HG02763 (cell line): Measurements from ENCODE around the gene TCEANC.
A peak's percentile ranks its signal among the peaks of the same experiment; 100 is the strongest.
"Not testable (repeated sequence)": the region's sequence is repeated elsewhere in the genome, so short reads cannot be mapped to it uniquely, and the experiment has no call there.

Experiments
- ATAC-seq: cut with Tn5 transposase; IDR thresholded peaks from one replicate; pipeline ENCODE4 v1.9.1; 2021; ENCODE audit warnings: mild to moderate bottlenecking, moderate library complexity; ENCODE audit not compliant: unreplicated experiment

The TCEANC gene

GRCh38 chrX:13654116-13654515 lies 1.2 kb downstream of the TCEANC start:
- ATAC-seq: no peak

- ATAC-seq: no peak
Measured at GRCh38 chrX:13655674-13656073, 2.7 kb downstream of the TCEANC start.

- no peak for ATAC-seq
Measured at GRCh38 chrX:13658602-13659001, 5.7 kb downstream of the TCEANC start.

GRCh38 chrX:13659063-13659462 lies 6.1 kb downstream of the TCEANC start:
- no peak for ATAC-seq

- no peak for ATAC-seq
Measured at GRCh38 chrX:13661735-13662288, 8.9 kb downstream of the TCEANC start.

- ATAC-seq: no peak
Measured at GRCh38 chrX:13662355-13662791, 9.4 kb downstream of the TCEANC start.

GRCh38 chrX:13664020-13664419 lies 11.1 kb downstream of the TCEANC start:
- no peak for ATAC-seq

GRCh38 chrX:13666836-13667235 lies 13.9 kb downstream of the TCEANC start:
- no peak for ATAC-seq

- ATAC-seq: no peak
Measured at GRCh38 chrX:13667919-13668318, 15.0 kb downstream of the TCEANC start.

- ATAC-seq: peak; percentile 87
Measured at GRCh38 chrX:13669246-13669737, 16.4 kb downstream of the TCEANC start.

GRCh38 chrX:13669755-13670154 lies 16.8 kb downstream of the TCEANC start:
- not testable (repeated sequence) for ATAC-seq

- no peak for ATAC-seq
Measured at GRCh38 chrX:13670197-13670596, 17.3 kb downstream of the TCEANC start.

GRCh38 chrX:13673016-13673415 lies 20.1 kb downstream of the TCEANC start:
- ATAC-seq: no peak

- no peak for ATAC-seq
Measured at GRCh38 chrX:13676885-13677284, 23.9 kb downstream of the TCEANC start.

GRCh38 chrX:13679700-13680099 lies 26.8 kb downstream of the TCEANC start:
- not testable (repeated sequence) for ATAC-seq

- ATAC-seq: no peak
Measured at GRCh38 chrX:13681595-13681994, 28.7 kb downstream of the TCEANC start.

- ATAC-seq: no peak
Measured at GRCh38 chrX:13684361-13684760, 31.4 kb downstream of the TCEANC start.

- no peak for ATAC-seq
Measured at GRCh38 chrX:13685126-13685763, 32.3 kb downstream of the TCEANC start.

- no peak for ATAC-seq
Measured at GRCh38 chrX:13687203-13687602, 34.3 kb downstream of the TCEANC start.

- no peak for ATAC-seq
Measured at GRCh38 chrX:13688384-13688957, 35.5 kb downstream of the TCEANC start.

GRCh38 chrX:13688958-13689740 lies 36.2 kb downstream of the TCEANC start, which contains the start of gene RAB9A:
Gene RAB9A (plus strand): TSS chrX:13689128. CDS start chrX:13708747, 19,619 bp downstream.
- peak; percentile 80 for ATAC-seq
